Activated T-helper 1 cell treated with anti-CD3 and anti-CD28 coated beads, Interleukin-12 subunit alpha, Interleukin-12 subunit beta, Interleukin-2, Interleukin-4 antibody, amounts not matched to agents 30 ng/mL and 10 ng/mL and 1 ng/mL, durations not matched to agents 14 hours and 24 hours and 36 hours (primary cell): ENCODE data around the gene OLIG3. TPM values are rescaled to one million over a fixed set of nuclear protein-coding genes. Genes with fewer than 3 reads are reported as not detected.

Source experiments
- DNase-seq: peaks from one replicate; pipeline ENCODE4 v3.0.0; 2021; ENCODE audit warnings: low spot score
- H3K27ac Mint-ChIP-seq: one replicate; pipeline ENCODE4 v1.8.0; 2021; ENCODE audit warnings: mild to moderate bottlenecking, mixed read lengths
- H3K27me3 Mint-ChIP-seq: one replicate; pipeline ENCODE4 v1.8.0; 2022; ENCODE audit warnings: mild to moderate bottlenecking, moderate library complexity, mixed read lengths; ENCODE audit not compliant: insufficient read depth
- H3K36me3 Mint-ChIP-seq: one replicate; pipeline ENCODE4 v1.8.0; 2021; ENCODE audit warnings: low read depth, mixed read lengths
- H3K4me1 Mint-ChIP-seq: one replicate; pipeline ENCODE4 v1.8.0; 2021; ENCODE audit warnings: low read depth, mixed read lengths
- H3K4me3 Mint-ChIP-seq: one replicate; pipeline ENCODE4 v1.8.0; 2021; ENCODE audit warnings: mild to moderate bottlenecking, moderate library complexity, mixed read lengths
- H3K9me3 Mint-ChIP-seq: one replicate; pipeline ENCODE4 v1.8.0; 2021; ENCODE audit warnings: mixed read lengths
- intact Hi-C: fragments of 100-400 bp; cut with micrococcal nuclease; formaldehyde crosslinking; loops from one replicate; pipeline ENCODE4 v1.15.1; 2024
- total RNA-seq: library from RNA; stranded (reverse); gene quantifications from 2 replicates; pipeline ENCODE4 v1.2.3, GENCODE V29; 2022

The OLIG3 gene
- total RNA-seq: not detected in 2 replicates

GRCh38 chr6:137494281-137494987, at the start of gene OLIG3:
OLIG3 (minus strand) TSS chr6:137494394; CDS start chr6:137494170, 224 bp downstream.
- Mint-ChIP-seq H3K36me3 (peaks cover 7% of the 10 kb centered on the region), H3K27me3 (peaks cover 89% of the 10 kb centered on the region), H3K9me3 (no peaks in the 10 kb centered on the region), H3K4me1 (peaks cover 26% of the 10 kb centered on the region), H3K27ac (peak within 1 kb of the TSS; percentile 71), H3K4me3 (peak within 1 kb of the TSS; percentile 45)
- no peak for DNase-seq
- intact Hi-C loops: loop anchor here (2.0 to 5.0 kb wide), 2 partner anchors 148 to 614 kb away; no protein-coding TSS in a partner anchor

GRCh38 chr6:137543114-137543513, 48.9 kb upstream of the OLIG3 start:
- no peak overlapping the region for H3K27ac Mint-ChIP-seq
- peaks cover 8% of the 10 kb centered on the region for H3K9me3 Mint-ChIP-seq
- H3K36me3 Mint-ChIP-seq: no peaks in the 10 kb centered on the region
- no peak for DNase-seq
- no peak overlapping the region for H3K4me3 Mint-ChIP-seq
- peaks cover 8% of the 10 kb centered on the region for H3K4me1 Mint-ChIP-seq
- intact Hi-C loops: no loop called here
- H3K27me3 Mint-ChIP-seq: peaks cover 6% of the 10 kb centered on the region

GRCh38 chr6:137542713-137543112, 48.5 kb upstream of the OLIG3 start:
- no peak for DNase-seq
- Mint-ChIP-seq H3K4me3 (no peak overlapping the region), H3K9me3 (peaks cover 8% of the 10 kb centered on the region), H3K4me1 (peaks cover 8% of the 10 kb centered on the region), H3K27me3 (peaks cover 6% of the 10 kb centered on the region), H3K36me3 (no peaks in the 10 kb centered on the region), H3K27ac (no peak overlapping the region)
- intact Hi-C loops: no loop called here

- H3K4me1 Mint-ChIP-seq: peaks cover 8% of the 10 kb centered on the region
- intact Hi-C loops: no loop called here
- no peak overlapping the region for H3K4me3 Mint-ChIP-seq
- H3K27ac Mint-ChIP-seq: no peak overlapping the region
- H3K9me3 Mint-ChIP-seq: peaks cover 8% of the 10 kb centered on the region
- DNase-seq: no peak
- peaks cover 6% of the 10 kb centered on the region for H3K27me3 Mint-ChIP-seq
- no peaks in the 10 kb centered on the region for H3K36me3 Mint-ChIP-seq
Measured at GRCh38 chr6:137541534-137542063, 47.4 kb upstream of the OLIG3 start.

GRCh38 chr6:137536104-137536773, 42.0 kb upstream of the OLIG3 start:
- H3K36me3 Mint-ChIP-seq: no peaks in the 10 kb centered on the region
- no peaks in the 10 kb centered on the region for H3K9me3 Mint-ChIP-seq
- DNase-seq: peak; percentile 9
- intact Hi-C loops: no loop called here
- H3K4me1 Mint-ChIP-seq: no peaks in the 10 kb centered on the region
- H3K27ac Mint-ChIP-seq: no peak overlapping the region
- H3K4me3 Mint-ChIP-seq: no peak overlapping the region
- peaks cover 5% of the 10 kb centered on the region for H3K27me3 Mint-ChIP-seq

GRCh38 chr6:137531376-137532092, 37.3 kb upstream of the OLIG3 start:
- H3K27ac Mint-ChIP-seq: no peak overlapping the region
- intact Hi-C loops: no loop called here
- no peak overlapping the region for H3K4me3 Mint-ChIP-seq
- H3K36me3 Mint-ChIP-seq: no peaks in the 10 kb centered on the region
- H3K9me3 Mint-ChIP-seq: peaks cover under 1% of the 10 kb centered on the region
- no peaks in the 10 kb centered on the region for H3K4me1 Mint-ChIP-seq
- no peak for DNase-seq
- H3K27me3 Mint-ChIP-seq: peaks cover 14% of the 10 kb centered on the region

GRCh38 chr6:137530404-137530803, 36.2 kb upstream of the OLIG3 start:
- Mint-ChIP-seq H3K9me3 (peaks cover 7% of the 10 kb centered on the region), H3K4me1 (no peaks in the 10 kb centered on the region)
- intact Hi-C loops: no loop called here

GRCh38 chr6:137522831-137523230, 28.6 kb upstream of the OLIG3 start:
- no peak for DNase-seq
- no peaks in the 10 kb centered on the region for H3K4me1 Mint-ChIP-seq
- intact Hi-C loops: no loop called here
- no peaks in the 10 kb centered on the region for H3K36me3 Mint-ChIP-seq
- H3K27ac Mint-ChIP-seq: no peak overlapping the region
- peaks cover 12% of the 10 kb centered on the region for H3K9me3 Mint-ChIP-seq
- H3K27me3 Mint-ChIP-seq: peaks cover 39% of the 10 kb centered on the region
- H3K4me3 Mint-ChIP-seq: no peak overlapping the region

More at GRCh38 chr6:137530404-137530803, 36.2 kb upstream of the OLIG3 start:
- DNase-seq: no peak
- no peak overlapping the region for H3K27ac Mint-ChIP-seq
- H3K4me3 Mint-ChIP-seq: no peak overlapping the region
- H3K27me3 Mint-ChIP-seq: peaks cover 14% of the 10 kb centered on the region
- H3K36me3 Mint-ChIP-seq: no peaks in the 10 kb centered on the region

- Mint-ChIP-seq H3K4me3 (no peak overlapping the region), H3K27me3 (peaks cover 44% of the 10 kb centered on the region), H3K27ac (no peak overlapping the region), H3K9me3 (peaks cover 12% of the 10 kb centered on the region), H3K4me1 (no peaks in the 10 kb centered on the region), H3K36me3 (no peaks in the 10 kb centered on the region)
- no peak for DNase-seq
- intact Hi-C loops: no loop called here
Measured at GRCh38 chr6:137522198-137522798, 28.1 kb upstream of the OLIG3 start.

- Mint-ChIP-seq H3K4me1 (no peaks in the 10 kb centered on the region), H3K4me3 (no peak overlapping the region), H3K27me3 (peaks cover 61% of the 10 kb centered on the region), H3K36me3 (peaks cover 1% of the 10 kb centered on the region), H3K27ac (no peak overlapping the region), H3K9me3 (peaks cover 5% of the 10 kb centered on the region)
- DNase-seq: no peak
- intact Hi-C loops: no loop called here
Measured at GRCh38 chr6:137520520-137520919, 26.3 kb upstream of the OLIG3 start.

GRCh38 chr6:137519629-137520176, 25.5 kb upstream of the OLIG3 start:
- Mint-ChIP-seq H3K9me3 (no peaks in the 10 kb centered on the region), H3K27ac (no peak overlapping the region), H3K4me1 (no peaks in the 10 kb centered on the region), H3K27me3 (peaks cover 68% of the 10 kb centered on the region), H3K36me3 (peaks cover 1% of the 10 kb centered on the region), H3K4me3 (no peak overlapping the region)
- intact Hi-C loops: no loop called here
- DNase-seq: no peak

- peaks cover 72% of the 10 kb centered on the region for H3K27me3 Mint-ChIP-seq
- intact Hi-C loops: no loop called here
- H3K9me3 Mint-ChIP-seq: no peaks in the 10 kb centered on the region
- H3K36me3 Mint-ChIP-seq: peaks cover 1% of the 10 kb centered on the region
- H3K4me3 Mint-ChIP-seq: no peak overlapping the region
- no peaks in the 10 kb centered on the region for H3K4me1 Mint-ChIP-seq
- no peak overlapping the region for H3K27ac Mint-ChIP-seq
- no peak for DNase-seq
Measured at GRCh38 chr6:137518386-137518983, 24.3 kb upstream of the OLIG3 start.
